OCI-M2 (cell line): ENCODE data around the gene C22orf39.

Experiments used
- DNase-seq: peaks from one replicate; lab custom pipeline; 2025; ENCODE audit not compliant: unreplicated experiment; lab: John Stamatoyannopoulos, UW

C22orf39 gene

DNA sequence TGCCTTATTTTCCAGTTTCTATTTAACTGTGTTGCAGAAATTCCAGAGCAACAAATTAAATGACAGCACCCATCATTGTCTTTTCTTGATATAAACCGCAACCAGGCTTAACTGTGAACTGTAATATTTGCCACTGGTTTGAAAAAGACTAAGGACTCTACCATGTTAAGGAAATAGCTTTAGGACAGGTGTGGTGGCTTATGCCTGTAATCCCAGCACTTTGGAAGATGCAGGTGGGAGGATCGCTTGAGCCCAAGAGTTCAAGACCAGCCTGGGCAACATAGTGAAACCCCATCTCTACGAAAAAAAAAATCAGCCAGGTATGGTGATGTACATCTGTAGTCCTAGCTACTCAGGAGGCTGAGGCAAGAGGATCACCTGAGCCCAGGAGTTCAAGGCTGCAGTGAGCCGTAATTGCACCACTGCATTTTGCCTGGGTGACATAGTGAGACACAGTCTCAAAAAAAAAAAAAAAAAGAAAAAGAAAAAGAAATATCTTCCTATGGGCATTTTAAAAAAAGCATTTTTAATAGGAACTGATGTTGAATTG lies 44.8 kb downstream of the C22orf39 start:
- DNase-seq, result no peak

DNA sequence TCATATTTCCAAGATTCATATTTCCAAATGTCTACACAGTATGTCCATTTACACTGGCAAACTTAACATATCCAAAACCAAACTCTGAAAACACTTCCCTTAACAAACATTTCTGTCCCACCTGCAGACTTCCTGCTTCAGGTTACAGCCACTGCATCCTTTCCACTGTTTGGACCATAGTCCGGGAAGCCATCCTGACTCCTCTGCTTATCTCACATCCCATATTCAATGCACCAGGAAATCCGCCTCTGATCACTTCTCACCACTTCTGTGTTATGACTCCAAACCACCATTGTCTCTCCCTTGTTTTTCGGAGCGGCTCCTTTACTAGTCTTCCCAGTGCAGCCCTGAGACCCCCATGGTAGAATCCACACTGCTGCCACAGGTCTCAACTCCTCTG lies 46.0 kb downstream of the C22orf39 start:
- DNase-seq, result no peak

DNA sequence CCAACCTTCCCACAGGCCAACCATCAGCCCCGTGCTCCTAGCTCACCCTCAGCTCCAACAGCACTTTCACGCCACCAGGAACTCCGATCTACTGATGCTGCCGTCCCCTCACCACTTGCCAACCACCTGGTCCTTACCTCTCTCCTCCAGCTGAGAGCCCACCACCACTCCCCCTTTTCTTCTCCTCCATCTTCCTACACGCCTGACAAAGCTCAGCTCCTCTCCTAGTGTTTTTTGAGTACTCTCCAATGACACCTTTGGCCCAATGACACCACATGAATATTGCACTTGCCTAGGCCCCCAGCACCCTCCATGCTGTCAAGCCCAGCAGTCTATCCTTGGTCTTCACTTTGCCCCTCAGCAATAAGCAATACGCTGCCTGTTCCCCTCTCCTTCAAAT lies 46.6 kb downstream of the C22orf39 start:
- no peak for DNase-seq

DNA sequence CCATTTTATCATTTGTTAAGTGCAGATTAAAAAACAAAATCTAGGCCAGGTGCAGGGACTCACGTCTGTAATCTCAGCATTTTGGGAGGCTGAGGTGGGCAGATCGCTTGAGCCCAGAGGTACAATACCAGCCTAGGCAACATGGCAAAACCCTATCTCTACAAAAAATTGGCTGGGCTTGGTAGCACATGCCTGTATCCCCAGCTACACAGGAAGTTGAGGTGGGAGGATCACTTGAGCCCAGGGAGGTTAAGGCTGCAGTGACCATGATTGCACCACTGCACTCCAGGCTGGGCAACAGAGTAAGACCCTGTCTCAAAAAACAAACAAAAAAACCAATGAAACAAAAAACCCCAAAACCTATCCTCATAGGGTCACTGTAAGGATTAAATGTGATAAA lies 48.9 kb downstream of the C22orf39 start:
- no peak for DNase-seq

DNA sequence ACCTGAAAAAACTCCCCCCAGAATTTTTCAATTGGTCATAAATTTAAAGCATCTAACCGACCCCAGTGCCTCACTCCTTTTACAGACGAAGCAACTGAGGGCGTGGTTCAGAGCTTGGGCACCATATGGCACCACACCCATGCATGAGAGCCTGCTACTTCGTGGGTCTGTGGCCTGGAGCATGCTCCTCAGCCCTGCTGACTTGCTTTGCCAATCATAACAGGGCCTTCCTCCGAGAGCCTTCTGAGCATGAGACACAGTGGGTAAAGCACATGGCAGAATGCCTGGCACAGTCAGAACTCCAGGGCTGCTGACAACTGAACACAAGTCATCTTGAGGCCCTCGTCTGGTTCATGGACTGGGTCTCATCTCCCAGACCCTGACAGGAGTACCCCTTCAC lies 49.3 kb downstream of the C22orf39 start:
- DNase-seq, result no peak

DNA sequence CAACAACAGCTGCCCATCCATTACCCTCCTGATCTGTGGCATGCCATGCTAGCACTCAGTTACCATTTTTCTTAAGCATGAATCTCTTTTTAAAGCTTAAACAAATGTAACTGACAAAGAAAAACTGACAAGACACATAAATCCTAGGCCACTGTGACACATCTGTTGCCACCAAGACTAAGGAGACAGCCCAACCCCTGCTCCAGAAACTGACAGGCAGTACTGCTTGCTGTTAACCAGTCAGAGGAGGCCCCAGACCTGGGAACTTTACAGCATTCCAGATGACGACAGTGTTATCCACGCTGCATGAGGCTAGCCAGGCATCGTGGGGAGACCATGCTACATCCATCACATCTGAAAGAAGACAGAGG lies 49.8 kb downstream of the C22orf39 start:
- DNase-seq, result no peak

DNA sequence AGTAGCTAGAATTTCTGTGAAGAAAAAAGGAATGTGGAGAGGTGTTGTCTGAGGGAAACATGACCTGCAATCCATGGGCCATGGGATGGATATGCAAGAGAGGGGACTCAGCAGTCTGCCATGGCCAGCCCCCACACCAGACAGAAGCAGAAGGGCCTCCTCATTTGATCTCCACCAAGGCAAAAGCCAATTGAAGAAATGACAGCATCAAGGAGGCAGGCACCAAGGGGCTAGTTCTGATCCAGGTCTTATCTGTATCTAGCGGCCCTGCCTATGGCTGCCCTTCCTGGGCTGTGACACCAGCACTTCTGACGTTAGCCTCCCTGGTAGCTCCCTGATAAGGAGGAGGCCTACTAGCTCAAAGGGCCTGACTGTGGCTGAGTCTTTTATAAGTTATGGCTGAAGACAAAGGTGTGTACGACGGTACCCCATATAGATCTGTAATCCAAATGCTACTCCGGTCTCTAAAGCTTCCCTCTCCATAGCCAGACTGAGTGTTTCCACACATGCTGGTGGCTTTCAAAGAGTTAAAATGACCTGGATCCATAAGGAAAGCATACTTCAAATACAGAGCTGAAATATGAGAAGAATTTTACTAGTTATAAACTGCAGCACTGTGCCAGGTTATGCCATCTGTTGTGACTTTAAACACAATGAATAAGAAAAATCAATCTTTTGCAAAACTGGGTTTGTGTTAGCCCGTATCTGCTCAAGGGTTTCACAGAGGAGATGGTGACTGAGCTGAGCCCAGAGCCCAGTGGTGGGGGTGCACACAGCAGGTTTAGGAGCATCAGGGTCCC lies 50.4 kb downstream of the C22orf39 start:
- peak; percentile 20 for DNase-seq

DNA sequence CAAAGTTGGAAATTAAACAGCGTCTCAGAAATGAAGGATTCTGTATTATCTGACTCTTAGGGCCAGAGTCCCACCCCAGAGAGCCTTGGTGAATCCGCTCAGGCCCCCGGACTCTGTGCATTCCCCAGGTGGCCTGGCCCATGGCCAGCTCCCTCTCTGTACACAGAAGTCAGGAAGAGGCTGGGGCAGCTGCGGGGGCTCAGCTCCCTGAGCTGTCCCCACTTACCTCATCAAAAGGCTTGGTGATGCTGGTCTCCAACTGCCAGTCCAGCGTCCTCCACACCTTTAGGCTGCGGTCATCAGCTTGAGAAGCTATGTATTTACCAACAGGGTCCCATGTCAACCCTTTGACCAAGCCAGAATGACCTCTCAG lies 51.0 kb downstream of the C22orf39 start:
- no peak for DNase-seq

DNA sequence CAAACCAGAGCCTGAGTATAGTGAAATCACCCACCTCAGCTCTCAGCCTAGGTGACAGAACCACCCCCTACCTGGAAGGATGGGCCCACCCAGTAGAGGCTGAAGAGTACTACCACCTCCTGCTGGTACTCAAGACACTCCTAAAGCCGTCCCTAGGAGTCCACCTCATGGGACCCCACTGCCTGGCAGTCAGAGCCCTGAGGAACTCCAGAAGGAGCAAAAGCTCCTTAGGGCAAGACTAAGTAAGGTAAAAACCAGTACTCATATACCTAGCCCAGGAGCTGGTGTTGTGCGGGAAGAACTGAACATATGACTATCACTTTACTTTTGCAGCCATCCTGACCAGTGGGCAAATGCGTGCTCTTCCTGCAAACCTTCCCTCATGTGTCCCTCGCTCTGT lies 52.2 kb downstream of the C22orf39 start:
- DNase-seq, result no peak

DNA sequence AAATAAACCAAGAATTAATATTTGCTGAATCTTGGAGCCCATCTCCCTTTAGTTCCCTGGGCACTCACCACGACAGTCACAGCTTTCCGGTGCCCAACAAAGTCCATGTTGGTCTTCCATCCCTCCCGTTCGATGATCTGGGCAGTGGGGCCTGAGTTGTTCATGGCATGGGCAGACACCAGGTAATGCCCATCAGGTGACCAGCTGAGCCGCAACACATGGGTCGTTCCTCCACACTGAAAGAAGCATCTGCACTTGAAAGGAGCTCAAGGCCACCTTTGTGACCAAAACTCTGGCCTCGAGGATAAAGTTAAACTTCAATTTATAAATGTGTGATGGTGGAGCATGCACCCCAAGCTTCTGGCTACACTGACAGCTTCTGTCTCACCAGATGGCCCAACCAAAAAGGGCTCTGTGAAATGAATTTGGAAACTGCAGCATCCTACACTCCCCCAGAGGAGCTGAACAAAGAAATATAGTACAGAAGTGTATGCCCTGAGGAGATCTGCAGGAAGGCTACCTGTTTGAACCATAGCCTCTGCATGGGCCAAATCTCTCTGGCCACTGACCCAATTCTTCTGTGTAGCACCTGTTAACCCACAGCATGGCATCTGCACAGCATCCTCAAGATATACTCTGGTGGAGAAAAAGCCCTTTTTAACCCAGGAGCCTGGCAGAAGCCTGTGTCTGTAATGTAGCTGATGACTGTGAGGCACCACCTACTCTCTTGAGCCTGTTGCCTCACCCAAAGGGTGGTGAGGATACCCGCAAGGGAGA lies 53.0 kb downstream of the C22orf39 start:
- DNase-seq, result no peak

DNA sequence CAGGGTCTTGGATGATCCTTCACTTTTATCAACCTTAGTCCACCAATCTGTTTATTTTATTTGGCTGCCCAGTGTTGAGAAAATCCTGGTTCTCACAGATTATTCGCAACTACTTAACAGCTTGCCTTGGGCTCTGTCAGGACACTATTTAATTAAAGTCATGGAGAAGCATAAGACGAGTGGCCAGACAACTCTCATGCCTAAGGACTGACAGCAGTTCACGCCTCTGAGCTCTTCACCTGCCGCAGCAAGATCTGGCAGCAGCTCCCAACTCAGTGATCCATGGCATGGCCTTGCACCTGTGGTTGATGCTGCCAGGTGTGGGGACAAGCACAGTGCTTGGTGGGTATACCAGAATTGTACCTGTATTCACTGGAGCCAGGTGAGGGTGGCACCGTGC lies 53.8 kb downstream of the C22orf39 start:
- no peak for DNase-seq
